HG03108 (cell line): ENCODE data around the gene ENPEP.
"Not testable (repeated sequence)": the region's sequence is repeated elsewhere in the genome, so short reads cannot be mapped to it uniquely, and the experiment has no call there.

Source experiments
- ATAC-seq: cut with Tn5 transposase; IDR thresholded peaks from one replicate; pipeline ENCODE4 v1.9.1; 2021; ENCODE audit warnings: moderate library complexity; ENCODE audit not compliant: unreplicated experiment

ENPEP gene, protein sequence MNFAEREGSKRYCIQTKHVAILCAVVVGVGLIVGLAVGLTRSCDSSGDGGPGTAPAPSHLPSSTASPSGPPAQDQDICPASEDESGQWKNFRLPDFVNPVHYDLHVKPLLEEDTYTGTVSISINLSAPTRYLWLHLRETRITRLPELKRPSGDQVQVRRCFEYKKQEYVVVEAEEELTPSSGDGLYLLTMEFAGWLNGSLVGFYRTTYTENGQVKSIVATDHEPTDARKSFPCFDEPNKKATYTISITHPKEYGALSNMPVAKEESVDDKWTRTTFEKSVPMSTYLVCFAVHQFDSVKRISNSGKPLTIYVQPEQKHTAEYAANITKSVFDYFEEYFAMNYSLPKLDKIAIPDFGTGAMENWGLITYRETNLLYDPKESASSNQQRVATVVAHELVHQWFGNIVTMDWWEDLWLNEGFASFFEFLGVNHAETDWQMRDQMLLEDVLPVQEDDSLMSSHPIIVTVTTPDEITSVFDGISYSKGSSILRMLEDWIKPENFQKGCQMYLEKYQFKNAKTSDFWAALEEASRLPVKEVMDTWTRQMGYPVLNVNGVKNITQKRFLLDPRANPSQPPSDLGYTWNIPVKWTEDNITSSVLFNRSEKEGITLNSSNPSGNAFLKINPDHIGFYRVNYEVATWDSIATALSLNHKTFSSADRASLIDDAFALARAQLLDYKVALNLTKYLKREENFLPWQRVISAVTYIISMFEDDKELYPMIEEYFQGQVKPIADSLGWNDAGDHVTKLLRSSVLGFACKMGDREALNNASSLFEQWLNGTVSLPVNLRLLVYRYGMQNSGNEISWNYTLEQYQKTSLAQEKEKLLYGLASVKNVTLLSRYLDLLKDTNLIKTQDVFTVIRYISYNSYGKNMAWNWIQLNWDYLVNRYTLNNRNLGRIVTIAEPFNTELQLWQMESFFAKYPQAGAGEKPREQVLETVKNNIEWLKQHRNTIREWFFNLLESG

GRCh38 chr4:110475881-110476818, at the start of gene ENPEP:
ENPEP (plus strand) TSS chr4:110476155; CDS start chr4:110476415, 260 bp downstream.
- no peak for ATAC-seq

DNA sequence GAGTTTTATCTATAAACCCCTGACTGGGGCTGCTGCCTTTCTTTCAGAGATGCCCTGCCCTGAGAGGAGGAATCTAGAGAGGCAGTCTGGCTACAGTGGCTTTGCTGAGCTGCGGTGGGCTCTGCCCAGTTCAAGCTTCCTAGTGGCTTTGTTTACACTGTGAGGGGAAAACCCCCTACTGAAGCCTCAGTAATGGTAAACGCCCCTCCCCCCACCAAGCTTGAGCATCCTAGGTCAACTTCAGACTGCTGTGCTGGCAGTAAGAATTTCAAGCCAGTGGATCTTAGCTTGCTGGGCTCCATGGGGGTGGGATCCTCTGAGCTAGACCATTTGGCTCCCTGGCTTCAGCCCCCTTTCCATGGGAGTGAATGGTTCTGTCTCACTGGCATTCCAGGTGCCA, 44.1 kb upstream of the ENPEP start:
- ATAC-seq: not testable (repeated sequence)

DNA sequence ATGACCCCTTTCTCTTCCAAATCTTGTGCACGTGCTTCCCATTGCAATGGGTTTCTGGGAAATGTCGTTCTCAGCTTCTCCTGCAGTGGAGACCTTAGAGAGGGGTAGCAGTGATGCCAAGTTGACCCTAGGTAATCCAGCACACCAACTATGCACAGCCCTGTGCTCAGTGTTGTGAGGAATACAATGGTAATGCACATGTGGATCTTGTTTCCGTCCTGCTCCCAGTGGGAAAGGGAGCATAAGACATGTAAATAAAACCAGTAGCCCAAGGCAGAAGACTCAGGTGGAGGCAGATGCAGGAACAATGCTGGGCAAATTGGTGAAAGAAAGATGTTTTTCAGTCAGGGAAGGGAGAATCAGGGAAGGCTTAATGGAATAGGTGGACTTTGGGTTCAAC, 38.7 kb upstream of the ENPEP start:
- ATAC-seq: not testable (repeated sequence)

DNA sequence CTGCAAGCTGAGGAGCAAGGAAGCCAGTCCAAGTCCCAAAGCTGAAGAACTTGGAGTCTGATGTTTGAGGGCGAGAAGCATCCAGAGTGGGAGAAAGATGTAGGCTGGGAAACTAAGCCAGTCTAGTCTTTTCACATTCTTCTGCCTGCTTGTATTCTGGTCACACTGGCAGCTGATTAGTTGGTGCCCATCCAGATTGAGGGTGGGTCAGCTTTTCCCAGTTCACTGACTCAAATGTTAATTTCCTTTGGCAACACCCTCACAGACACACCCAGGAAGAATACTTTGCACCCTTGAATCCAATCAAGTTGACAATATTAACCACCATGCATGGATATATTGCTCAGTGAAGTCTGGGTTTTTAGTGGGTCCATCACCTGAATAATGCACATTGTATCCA, 36.7 kb upstream of the ENPEP start:
- ATAC-seq: not testable (repeated sequence)

GRCh38 chr4:110442309-110442708, 33.6 kb upstream of the ENPEP start:
- no peak for ATAC-seq

DNA sequence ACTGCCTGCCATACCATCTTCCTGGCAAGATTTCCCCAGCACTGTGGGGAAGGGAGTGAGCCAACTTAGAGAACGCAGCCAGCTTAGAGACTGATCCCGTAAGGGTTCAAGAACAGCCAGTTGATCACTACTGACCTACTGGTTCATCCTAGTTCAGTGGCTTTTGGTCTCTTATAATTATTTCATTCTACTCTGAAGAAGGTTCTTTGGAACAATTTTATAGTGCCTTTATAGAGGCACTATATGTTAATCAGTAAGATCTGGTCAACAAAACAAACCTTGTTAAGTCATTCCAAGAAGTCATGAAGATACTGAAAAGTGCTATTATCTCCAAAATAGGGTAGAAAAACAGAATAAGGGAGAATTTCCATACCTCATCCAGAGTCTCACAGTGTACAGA, 33.2 kb upstream of the ENPEP start:
- ATAC-seq: no peak

GRCh38 chr4:110449947-110450346, 26.0 kb upstream of the ENPEP start:
- ATAC-seq: no peak

- no peak for ATAC-seq
Measured at GRCh38 chr4:110452546-110452945, 23.4 kb upstream of the ENPEP start.

GRCh38 chr4:110454441-110454840, 21.5 kb upstream of the ENPEP start:
- no peak for ATAC-seq

GRCh38 chr4:110458494-110459266, 17.3 kb upstream of the ENPEP start:
- no peak for ATAC-seq

GRCh38 chr4:110460074-110460746, 15.7 kb upstream of the ENPEP start:
- ATAC-seq: no peak

DNA sequence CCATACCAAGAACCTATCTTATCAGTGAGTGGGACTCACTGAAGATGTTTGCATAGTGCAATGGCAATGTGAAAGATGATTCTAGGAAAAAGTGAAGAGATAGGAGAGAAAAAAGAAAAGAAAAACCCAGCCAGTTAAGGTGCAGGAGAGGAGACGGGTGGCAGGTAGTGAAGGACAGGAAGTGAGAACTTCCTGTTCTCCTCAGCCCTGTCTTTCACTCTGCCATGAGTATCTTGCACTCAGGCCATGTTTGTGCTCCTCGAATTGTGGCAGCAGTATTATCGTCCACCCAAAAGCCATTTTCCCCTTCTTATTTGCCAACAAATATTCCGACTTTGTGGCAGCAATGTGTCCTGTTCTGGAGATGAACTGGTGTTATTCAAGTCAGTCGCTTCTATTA, 8.6 kb upstream of the ENPEP start:
- no peak for ATAC-seq

GRCh38 chr4:110472583-110473329, 3.2 kb upstream of the ENPEP start:
- no peak for ATAC-seq

DNA sequence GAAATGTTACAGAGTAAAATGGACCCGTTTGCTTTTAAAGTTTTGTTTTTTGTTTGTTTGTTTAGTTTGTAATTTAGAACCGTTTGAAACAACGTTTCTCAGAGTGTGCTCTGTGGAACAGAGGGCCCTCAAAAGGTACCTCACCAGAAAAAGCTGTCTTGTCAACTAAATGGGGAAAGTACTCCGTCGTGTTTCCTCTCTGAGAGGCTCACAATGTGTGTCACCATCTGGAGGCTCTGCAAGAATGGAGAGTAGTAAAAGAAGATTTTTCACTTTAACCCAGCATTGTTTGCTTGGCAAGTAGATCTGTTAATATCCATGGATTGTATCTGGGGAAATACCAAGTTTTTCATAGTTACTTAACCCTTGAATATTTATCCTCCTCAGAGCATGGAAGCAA, 1.5 kb upstream of the ENPEP start:
- no peak for ATAC-seq

- ATAC-seq: not testable (repeated sequence)
Measured at GRCh38 chr4:110475080-110475479, 875 bp upstream of the ENPEP start.

GRCh38 chr4:110477836-110478235, 1.9 kb downstream of the ENPEP start:
- ATAC-seq: no peak

DNA sequence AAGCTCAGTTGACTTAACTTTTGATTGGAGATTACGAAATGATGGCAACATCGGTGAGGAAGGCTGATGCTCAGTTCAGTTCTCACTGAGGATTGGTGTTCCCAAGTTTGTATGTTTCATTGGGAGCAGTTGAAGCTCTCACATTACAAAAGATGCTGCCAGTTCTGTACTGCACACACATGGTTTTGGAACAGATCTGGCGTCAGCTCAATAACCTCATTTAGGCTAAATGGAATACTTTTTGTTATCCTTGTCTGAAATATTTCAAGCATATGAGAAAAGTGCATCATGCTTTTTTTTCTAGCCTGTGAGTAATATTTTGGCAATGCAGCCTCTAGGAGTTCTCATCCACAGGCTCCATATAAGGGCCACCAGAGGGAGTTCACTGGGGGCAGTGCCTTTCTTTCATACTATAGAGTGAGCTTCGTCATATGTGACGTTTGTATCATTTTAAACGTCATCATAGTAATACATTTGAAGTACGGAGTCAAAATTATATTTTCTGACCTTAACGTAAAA, 4.1 kb downstream of the ENPEP start:
- ATAC-seq: no peak

DNA sequence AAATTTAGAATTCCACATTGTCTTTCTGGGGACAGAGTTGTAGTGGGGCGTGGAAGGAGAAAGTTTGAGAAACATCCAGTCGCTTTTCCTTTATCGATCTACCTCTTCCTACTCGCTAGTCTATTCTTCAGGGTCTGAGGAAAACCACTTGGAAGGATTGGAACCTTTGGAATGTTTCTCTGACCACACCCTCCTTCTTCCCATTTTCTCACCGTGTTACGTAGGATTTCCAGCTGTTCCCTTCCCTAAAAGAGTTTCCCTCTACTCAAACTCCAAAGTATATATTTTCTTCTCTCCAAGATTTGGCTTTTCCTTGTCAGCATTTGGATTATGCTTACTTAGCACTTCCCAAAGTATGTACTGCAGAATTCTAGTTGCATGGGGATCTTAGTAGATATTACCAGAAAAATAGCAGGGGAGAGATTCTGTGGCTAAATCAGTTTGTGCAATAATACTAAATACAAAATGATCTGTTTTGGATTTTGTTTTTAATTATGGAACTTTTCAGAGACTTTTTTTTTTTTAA, 4.9 kb downstream of the ENPEP start:
- no peak for ATAC-seq
